ENCODE data around the gene PRKAR2B. TPM values are rescaled to one million over a fixed set of nuclear protein-coding genes. Genes with fewer than 3 reads are reported as not detected.

PRKAR2B gene
- 1 to 10 TPM; 2.9 to 6.5 TPM for polyA plus RNA-seq

DNA sequence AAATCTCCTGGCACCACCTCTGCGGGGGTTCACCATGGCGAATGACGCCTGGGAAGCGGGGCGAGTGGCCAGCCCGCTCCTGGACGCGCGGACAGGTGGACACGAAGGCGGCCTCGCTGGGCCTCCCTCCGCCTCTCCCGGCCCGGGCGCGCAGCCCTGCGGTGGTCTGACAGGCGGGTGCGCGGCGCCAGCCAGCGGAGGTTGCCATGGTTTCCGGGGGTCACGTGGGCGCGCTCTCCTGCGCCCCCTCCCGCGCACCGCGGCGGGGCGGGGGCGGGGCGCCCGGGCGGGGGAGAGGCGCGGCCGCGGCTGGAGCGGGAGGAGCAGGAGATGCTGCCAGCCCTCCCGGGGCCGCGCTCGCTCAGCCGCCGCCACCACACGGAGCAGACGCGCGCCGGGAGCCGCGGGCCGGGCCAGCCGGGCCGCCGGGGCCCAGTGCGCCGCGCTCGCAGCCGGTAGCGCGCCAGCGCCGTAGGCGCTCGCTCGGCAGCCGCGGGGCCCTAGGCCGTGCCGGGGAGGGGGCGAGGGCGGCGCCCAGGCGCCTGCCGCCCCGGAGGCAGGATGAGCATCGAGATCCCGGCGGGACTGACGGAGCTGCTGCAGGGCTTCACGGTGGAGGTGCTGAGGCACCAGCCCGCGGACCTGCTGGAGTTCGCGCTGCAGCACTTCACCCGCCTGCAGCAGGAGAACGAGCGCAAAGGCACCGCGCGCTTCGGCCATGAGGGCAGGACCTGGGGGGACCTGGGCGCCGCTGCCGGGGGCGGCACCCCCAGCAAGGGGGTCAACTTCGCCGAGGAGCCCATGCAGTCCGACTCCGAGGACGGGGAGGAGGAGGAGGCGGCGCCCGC is at the start of gene PRKAR2B:
Gene PRKAR2B, plus strand, starts transcription at position 359 of the 848 bp plus-strand sequence. Its CDS starts 203 bp downstream, at position 562.
- 0 to 1% methylated on average over 53 to 110 of the region's 110 CpGs for WGBS, 2 donors
- H3K36me3 ChIP-seq (ENCODE audit: control insufficient read depth in 2 of 2, insufficient read depth in 2 of 2, low read length in 1 of 2) = no peaks in the 10 kb centered on the region
- no peaks in the 10 kb centered on the region for H3K27me3 ChIP-seq (ENCODE audit: control insufficient read depth in 1 of 2, insufficient read depth in 2 of 2, low read length in 2 of 2)
- peak within 1 kb of the TSS; percentile 58 to 66 for H3K4me3 ChIP-seq (ENCODE audit: low read depth in 1 of 2, low read length in 2 of 2)
- peak within 1 kb of the TSS; percentile 62 to 75 for H3K27ac ChIP-seq (ENCODE audit: low read depth in 2 of 2, low read length in 1 of 2)
- no peaks in the 10 kb centered on the region for H3K9me3 ChIP-seq (ENCODE audit: control insufficient read depth in 2 of 2, insufficient read depth in 1 of 2, low read depth in 1 of 2, low read length in 1 of 2)
- H3K4me1 ChIP-seq (ENCODE audit: control insufficient read depth in 2 of 2, insufficient read depth in 2 of 2, low read length in 1 of 2) = peaks cover 0 to 4% of the 10 kb centered on the region in 2 donors

DNA sequence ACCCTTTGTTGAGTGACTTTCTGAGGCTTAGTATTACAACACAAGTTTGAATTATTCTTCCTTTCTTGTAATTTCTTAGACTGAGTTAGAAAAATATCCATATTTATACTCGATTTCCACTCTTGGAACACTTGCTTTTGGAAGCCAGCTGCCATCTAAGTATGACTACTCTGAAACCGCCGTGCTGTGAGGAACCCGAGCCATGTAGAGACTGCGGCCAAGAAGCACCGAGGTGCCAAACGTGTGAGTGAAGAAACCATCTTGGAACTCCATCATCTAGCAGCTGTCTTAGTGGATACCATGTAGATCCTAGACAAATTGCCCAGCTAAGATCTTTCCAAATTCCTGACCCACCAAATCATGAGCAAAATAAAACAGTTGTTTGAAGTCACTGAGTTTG is 49.7 kb upstream of the PRKAR2B start:
- no peaks in the 10 kb centered on the region for H3K27me3 ChIP-seq (ENCODE audit: control insufficient read depth in 1 of 2, insufficient read depth in 2 of 2, low read length in 2 of 2)
- H3K4me1 ChIP-seq (ENCODE audit: control insufficient read depth in 2 of 2, insufficient read depth in 2 of 2, low read length in 1 of 2) = no peaks in the 10 kb centered on the region
- H3K27ac ChIP-seq (ENCODE audit: low read depth in 2 of 2, low read length in 1 of 2) = no peak overlapping the region
- no peak overlapping the region for H3K4me3 ChIP-seq (ENCODE audit: low read depth in 1 of 2, low read length in 2 of 2)
- no peaks in the 10 kb centered on the region for H3K36me3 ChIP-seq (ENCODE audit: control insufficient read depth in 2 of 2, insufficient read depth in 2 of 2, low read length in 1 of 2)
- 85 to 91% methylated on average over 7 of the region's 7 CpGs for WGBS, 2 donors
- no peaks in the 10 kb centered on the region for H3K9me3 ChIP-seq (ENCODE audit: control insufficient read depth in 2 of 2, insufficient read depth in 1 of 2, low read depth in 1 of 2, low read length in 1 of 2)

DNA sequence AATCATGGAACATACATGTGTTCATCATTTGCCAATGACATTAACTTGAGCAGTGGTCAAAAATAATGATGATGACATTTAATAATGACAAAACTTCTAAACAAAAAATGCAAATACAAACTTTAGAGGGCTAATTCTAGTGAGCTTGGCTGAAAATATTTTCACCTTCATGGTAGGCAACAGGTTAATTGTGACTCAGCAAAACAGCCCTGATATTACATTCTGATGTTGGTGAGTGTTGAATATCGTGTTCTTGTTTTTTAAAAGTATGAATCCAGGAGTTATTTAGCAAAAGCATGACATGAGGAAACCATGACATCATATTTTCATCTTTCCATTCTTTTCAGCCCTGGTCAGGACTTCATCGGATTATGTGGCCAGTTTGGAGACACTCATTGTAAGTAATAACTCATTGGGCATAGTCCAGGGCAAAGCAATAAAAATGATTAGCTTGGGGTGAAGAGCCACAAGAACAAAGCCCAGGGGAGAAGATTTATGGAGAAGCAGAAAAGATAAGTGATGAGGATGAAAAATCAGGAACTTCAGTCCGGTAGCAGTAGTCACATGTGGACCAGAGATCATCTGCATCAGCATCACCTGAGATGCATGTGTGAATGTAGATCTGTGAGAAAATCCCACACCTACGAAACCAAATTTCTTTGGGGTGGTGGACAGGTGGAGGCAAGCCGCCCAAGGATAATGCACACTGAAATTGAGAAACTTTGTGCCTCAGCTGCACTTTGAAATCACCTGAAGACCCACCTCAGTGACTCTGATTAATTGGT is 46.8 kb upstream of the PRKAR2B start:
- no peaks in the 10 kb centered on the region for H3K36me3 ChIP-seq (ENCODE audit: control insufficient read depth in 2 of 2, insufficient read depth in 2 of 2, low read length in 1 of 2)
- H3K9me3 ChIP-seq (ENCODE audit: control insufficient read depth in 2 of 2, insufficient read depth in 1 of 2, low read depth in 1 of 2, low read length in 1 of 2) = no peaks in the 10 kb centered on the region
- no peak overlapping the region for H3K27ac ChIP-seq (ENCODE audit: low read depth in 2 of 2, low read length in 1 of 2)
- WGBS, 2 donors = 76 to 82% methylated on average over 5 of the region's 5 CpGs
- H3K4me3 ChIP-seq (ENCODE audit: low read depth in 1 of 2, low read length in 2 of 2) = no peak overlapping the region
- no peaks in the 10 kb centered on the region for H3K27me3 ChIP-seq (ENCODE audit: control insufficient read depth in 1 of 2, insufficient read depth in 2 of 2, low read length in 2 of 2)
- H3K4me1 ChIP-seq (ENCODE audit: control insufficient read depth in 2 of 2, insufficient read depth in 2 of 2, low read length in 1 of 2) = no peaks in the 10 kb centered on the region

DNA sequence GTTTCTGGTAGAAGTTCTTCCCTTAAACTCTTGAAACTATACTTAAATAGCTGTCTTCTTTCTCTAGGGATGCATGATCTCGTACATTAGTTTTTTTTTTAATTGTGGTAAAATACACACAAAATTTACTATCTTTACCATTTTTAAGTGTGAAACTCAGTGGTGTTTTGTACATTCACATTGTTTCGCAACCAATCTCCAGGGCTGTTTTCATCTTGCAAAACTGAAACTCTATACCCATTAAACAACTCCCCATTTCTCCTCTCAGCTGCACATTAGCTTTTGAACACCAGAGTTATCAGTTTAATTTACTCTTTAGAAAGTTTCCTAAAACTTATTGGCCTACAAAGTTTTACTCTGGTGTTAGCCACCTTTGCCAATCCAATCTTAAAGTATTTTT is 45.5 kb upstream of the PRKAR2B start:
- Histone ChIP-seq H3K27ac (ENCODE audit: low read depth in 2 of 2, low read length in 1 of 2) (no peak overlapping the region), H3K4me3 (ENCODE audit: low read depth in 1 of 2, low read length in 2 of 2) (no peak overlapping the region), H3K9me3 (ENCODE audit: control insufficient read depth in 2 of 2, insufficient read depth in 1 of 2, low read depth in 1 of 2, low read length in 1 of 2) (no peaks in the 10 kb centered on the region), H3K27me3 (ENCODE audit: control insufficient read depth in 1 of 2, insufficient read depth in 2 of 2, low read length in 2 of 2) (no peaks in the 10 kb centered on the region), H3K4me1 (ENCODE audit: control insufficient read depth in 2 of 2, insufficient read depth in 2 of 2, low read length in 1 of 2) (no peaks in the 10 kb centered on the region), H3K36me3 (ENCODE audit: control insufficient read depth in 2 of 2, insufficient read depth in 2 of 2, low read length in 1 of 2) (no peaks in the 10 kb centered on the region)
- 90 to 91% methylated on average over 2 of the region's 2 CpGs for WGBS, 2 donors

DNA sequence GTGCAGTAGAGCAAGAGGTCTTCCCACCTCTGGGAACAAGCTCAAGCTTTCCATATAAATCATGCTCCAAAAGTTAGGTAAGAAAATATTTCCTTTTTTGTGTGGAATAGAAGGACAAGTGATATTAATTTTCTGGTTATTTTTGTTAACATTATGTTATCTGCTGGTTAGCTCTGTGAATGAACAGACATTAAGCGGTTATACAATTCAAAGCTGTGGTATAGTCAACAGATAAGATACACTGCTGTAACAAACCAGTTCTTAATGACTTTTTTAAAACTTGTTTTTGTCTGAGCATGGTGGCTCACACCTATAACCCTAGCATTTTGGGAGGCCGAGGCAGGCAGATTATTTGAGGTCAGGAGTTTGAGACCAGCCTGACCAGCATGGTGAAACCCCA is 43.0 kb upstream of the PRKAR2B start:
- Histone ChIP-seq H3K9me3 (ENCODE audit: control insufficient read depth in 2 of 2, insufficient read depth in 1 of 2, low read depth in 1 of 2, low read length in 1 of 2) (no peaks in the 10 kb centered on the region), H3K4me1 (ENCODE audit: control insufficient read depth in 2 of 2, insufficient read depth in 2 of 2, low read length in 1 of 2) (no peaks in the 10 kb centered on the region), H3K27ac (ENCODE audit: low read depth in 2 of 2, low read length in 1 of 2) (no peak overlapping the region), H3K4me3 (ENCODE audit: low read depth in 1 of 2, low read length in 2 of 2) (no peak overlapping the region), H3K27me3 (ENCODE audit: control insufficient read depth in 1 of 2, insufficient read depth in 2 of 2, low read length in 2 of 2) (no peaks in the 10 kb centered on the region), H3K36me3 (ENCODE audit: control insufficient read depth in 2 of 2, insufficient read depth in 2 of 2, low read length in 1 of 2) (no peaks in the 10 kb centered on the region)
- 87 to 89% methylated on average over 2 of the region's 2 CpGs for WGBS, 2 donors

DNA sequence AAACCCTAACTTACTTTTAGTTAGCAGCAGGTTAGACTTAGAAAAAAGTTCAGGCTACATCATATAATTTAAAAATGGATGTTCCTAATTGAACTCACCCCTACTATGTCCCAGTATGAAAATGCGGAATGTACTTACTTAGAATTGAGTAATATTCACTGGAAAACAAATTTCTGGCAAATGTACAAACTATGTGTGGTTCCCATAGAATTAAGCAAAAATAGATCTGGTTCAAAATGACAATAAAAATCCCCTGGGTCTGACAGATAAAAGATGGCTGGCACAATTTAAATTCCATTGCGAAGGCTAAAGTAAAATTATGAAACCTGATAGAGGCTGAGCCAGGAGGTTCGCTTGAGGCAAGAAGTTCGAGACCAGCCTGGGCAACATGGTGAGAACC is 42.4 kb upstream of the PRKAR2B start:
- Histone ChIP-seq H3K27me3 (ENCODE audit: control insufficient read depth in 1 of 2, insufficient read depth in 2 of 2, low read length in 2 of 2) (no peaks in the 10 kb centered on the region), H3K36me3 (ENCODE audit: control insufficient read depth in 2 of 2, insufficient read depth in 2 of 2, low read length in 1 of 2) (no peaks in the 10 kb centered on the region), H3K9me3 (ENCODE audit: control insufficient read depth in 2 of 2, insufficient read depth in 1 of 2, low read depth in 1 of 2, low read length in 1 of 2) (no peaks in the 10 kb centered on the region), H3K4me1 (ENCODE audit: control insufficient read depth in 2 of 2, insufficient read depth in 2 of 2, low read length in 1 of 2) (no peaks in the 10 kb centered on the region), H3K4me3 (ENCODE audit: low read depth in 1 of 2, low read length in 2 of 2) (no peak overlapping the region), H3K27ac (ENCODE audit: low read depth in 2 of 2, low read length in 1 of 2) (no peak overlapping the region)
- 86 to 87% methylated on average over 4 of the region's 4 CpGs for WGBS, 2 donors

DNA sequence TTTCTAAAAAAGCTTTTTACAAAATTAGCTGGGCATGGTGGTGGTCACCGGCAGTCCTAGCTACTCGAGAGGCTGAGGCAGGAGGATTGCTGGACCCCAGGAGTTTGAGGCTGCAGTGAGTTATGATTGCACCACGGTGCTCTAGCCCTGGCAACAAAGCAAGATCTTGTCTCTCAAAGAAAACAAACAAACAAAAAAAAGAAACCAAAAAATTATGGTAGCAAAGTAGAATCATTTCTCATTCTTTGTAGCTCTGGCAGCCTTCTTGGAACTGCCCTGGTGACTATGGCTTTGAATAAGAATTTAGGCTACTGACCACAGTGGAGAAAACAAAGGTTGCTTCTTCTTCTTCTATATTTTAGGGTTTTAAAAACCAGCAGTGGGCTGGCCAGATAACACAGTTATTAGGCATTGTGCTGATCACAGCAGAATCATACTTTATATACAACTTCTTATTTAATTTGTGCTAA is 41.9 kb upstream of the PRKAR2B start:
- Histone ChIP-seq H3K9me3 (ENCODE audit: control insufficient read depth in 2 of 2, insufficient read depth in 1 of 2, low read depth in 1 of 2, low read length in 1 of 2) (no peaks in the 10 kb centered on the region), H3K27me3 (ENCODE audit: control insufficient read depth in 1 of 2, insufficient read depth in 2 of 2, low read length in 2 of 2) (no peaks in the 10 kb centered on the region), H3K4me3 (ENCODE audit: low read depth in 1 of 2, low read length in 2 of 2) (no peak overlapping the region), H3K36me3 (ENCODE audit: control insufficient read depth in 2 of 2, insufficient read depth in 2 of 2, low read length in 1 of 2) (no peaks in the 10 kb centered on the region), H3K27ac (ENCODE audit: low read depth in 2 of 2, low read length in 1 of 2) (no peak overlapping the region), H3K4me1 (ENCODE audit: control insufficient read depth in 2 of 2, insufficient read depth in 2 of 2, low read length in 1 of 2) (no peaks in the 10 kb centered on the region)
- 69 to 75% methylated on average over 3 of the region's 3 CpGs for whole genome bisulfite sequencing, 2 donors

DNA sequence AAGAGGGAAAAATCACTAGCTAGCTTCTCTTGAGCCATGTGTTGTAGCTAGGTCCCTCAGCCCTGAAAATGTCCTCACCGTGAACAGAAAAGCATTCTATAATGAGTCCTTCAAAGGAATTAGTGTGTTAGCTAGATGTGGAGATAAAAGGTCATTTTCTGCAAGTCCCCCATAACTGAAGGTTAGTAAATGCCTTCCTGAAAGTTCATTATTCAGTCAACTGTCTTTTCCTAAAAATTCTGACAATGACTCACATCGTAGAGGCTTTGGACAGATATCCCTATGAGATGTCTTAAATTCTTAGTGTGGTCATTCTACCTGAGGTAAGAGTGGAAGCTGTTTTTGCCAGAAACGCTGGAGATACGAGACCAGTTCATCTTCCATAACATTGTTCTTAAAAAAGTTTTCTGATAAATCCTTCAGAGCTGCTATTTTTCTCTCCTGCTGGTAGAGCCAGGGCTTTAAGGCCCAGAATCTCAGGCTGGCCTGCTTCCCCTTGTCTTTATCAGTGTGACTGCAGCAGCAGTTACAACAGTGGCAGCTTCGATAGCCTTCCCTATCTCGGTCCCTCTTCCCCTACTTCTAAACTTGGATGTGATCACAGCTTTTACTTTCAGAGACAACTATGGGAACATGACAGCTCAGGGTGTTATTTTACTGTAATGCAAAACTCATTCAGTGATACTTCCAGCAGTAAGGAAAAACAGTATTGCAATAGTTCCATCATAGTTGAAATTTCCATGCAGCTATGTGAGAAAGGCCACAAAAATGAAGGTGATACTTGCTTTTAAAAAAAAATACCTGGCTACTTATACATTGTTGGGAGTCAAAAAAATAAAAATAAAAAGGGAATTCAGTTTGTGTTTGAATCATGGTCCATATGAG is 37.3 kb upstream of the PRKAR2B start:
- H3K27me3 ChIP-seq (ENCODE audit: control insufficient read depth in 1 of 2, insufficient read depth in 2 of 2, low read length in 2 of 2) = no peaks in the 10 kb centered on the region
- H3K4me1 ChIP-seq (ENCODE audit: control insufficient read depth in 2 of 2, insufficient read depth in 2 of 2, low read length in 1 of 2) = no peaks in the 10 kb centered on the region
- H3K36me3 ChIP-seq (ENCODE audit: control insufficient read depth in 2 of 2, insufficient read depth in 2 of 2, low read length in 1 of 2) = no peaks in the 10 kb centered on the region
- H3K27ac ChIP-seq (ENCODE audit: low read depth in 2 of 2, low read length in 1 of 2) = no peak overlapping the region
- 73 to 77% methylated on average over 6 of the region's 6 CpGs for WGBS, 2 donors
- no peak overlapping the region for H3K4me3 ChIP-seq (ENCODE audit: low read depth in 1 of 2, low read length in 2 of 2)
- H3K9me3 ChIP-seq (ENCODE audit: control insufficient read depth in 2 of 2, insufficient read depth in 1 of 2, low read depth in 1 of 2, low read length in 1 of 2) = no peaks in the 10 kb centered on the region

DNA sequence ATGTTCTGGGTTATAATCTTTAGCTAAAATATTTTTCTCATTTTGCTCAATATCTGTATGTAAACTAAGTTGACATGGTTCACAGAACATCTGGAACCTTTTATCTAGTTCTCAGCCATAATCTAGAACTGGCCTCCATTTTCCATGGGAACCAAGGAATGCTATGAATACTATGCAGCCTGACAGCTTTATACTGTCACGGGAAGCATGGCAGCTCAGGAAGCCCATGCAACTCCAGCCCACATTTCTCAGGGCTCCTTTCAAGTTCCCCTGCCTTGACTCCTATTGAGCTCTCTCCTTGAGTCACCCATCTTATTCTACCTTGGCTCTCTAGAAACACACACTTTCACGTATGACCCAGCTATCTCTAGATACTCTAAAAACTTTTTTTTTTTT is 36.6 kb upstream of the PRKAR2B start:
- H3K9me3 ChIP-seq (ENCODE audit: control insufficient read depth in 2 of 2, insufficient read depth in 1 of 2, low read depth in 1 of 2, low read length in 1 of 2) = no peaks in the 10 kb centered on the region
- WGBS, 2 donors = 40 to 44% methylated on average over 2 of the region's 2 CpGs
- no peak overlapping the region for H3K4me3 ChIP-seq (ENCODE audit: low read depth in 1 of 2, low read length in 2 of 2)
- H3K27ac ChIP-seq (ENCODE audit: low read depth in 2 of 2, low read length in 1 of 2) = no peak overlapping the region
- H3K4me1 ChIP-seq (ENCODE audit: control insufficient read depth in 2 of 2, insufficient read depth in 2 of 2, low read length in 1 of 2) = no peaks in the 10 kb centered on the region
- no peaks in the 10 kb centered on the region for H3K27me3 ChIP-seq (ENCODE audit: control insufficient read depth in 1 of 2, insufficient read depth in 2 of 2, low read length in 2 of 2)
- no peaks in the 10 kb centered on the region for H3K36me3 ChIP-seq (ENCODE audit: control insufficient read depth in 2 of 2, insufficient read depth in 2 of 2, low read length in 1 of 2)
